ENCODE measurements around the gene HEY2. TPM values are rescaled to one million over a fixed set of nuclear protein-coding genes. Genes with fewer than 3 reads are reported as not detected.

The HEY2 gene
- total and polyA plus RNA-seq, 2 of the 8 experiments (the other 6 are each of a cell fraction or from before 2014, with no cell fraction given), result 9.1 to 16.2 TPM

- H2AFZ ChIP-seq (ENCODE audit: low read length), result no peak overlapping the region
- H3K27ac ChIP-seq (ENCODE audit: low read depth, low read length), result no peak overlapping the region
- no peak for TF ChIP-seq CREB1 (IDR thresholded peaks at IDR 0.05)
- TF ChIP-seq SUZ12 (IDR thresholded peaks at IDR 0.05; ENCODE audit: low read length), result no peak
- TF ChIP-seq, protein P1, sequence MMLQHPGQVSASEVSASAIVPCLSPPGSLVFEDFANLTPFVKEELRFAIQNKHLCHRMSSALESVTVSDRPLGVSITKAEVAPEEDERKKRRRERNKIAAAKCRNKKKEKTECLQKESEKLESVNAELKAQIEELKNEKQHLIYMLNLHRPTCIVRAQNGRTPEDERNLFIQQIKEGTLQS (IDR thresholded peaks at IDR 0.05; ENCODE audit: insufficient read depth, low read depth, low read length), result no peak
- no peak for DNase-seq (ENCODE audit: low read depth in 1 of 2, low spot score in 2 of 2)
- H4K20me1 ChIP-seq (replicated peaks in 1 of 2; ENCODE audit: control insufficient read depth in 1 of 2, insufficient read depth in 2 of 2, low read length in 2 of 2), result no peaks in the 10 kb centered on the region
- no peak overlapping the region for H2BK5ac ChIP-seq (ENCODE audit: low read depth, low read length)
- no peak overlapping the region for H2BK15ac ChIP-seq (ENCODE audit: low read length)
- H3K23me2 ChIP-seq (ENCODE audit: low read depth, low read length), result no peaks in the 10 kb centered on the region
- no peak overlapping the region for H2BK20ac ChIP-seq (ENCODE audit: low read length)
- H4K5ac ChIP-seq (ENCODE audit: insufficient read length, low read depth, low read length), result no peak overlapping the region
- H3K9me3 ChIP-seq (ENCODE audit: insufficient read depth in 2 of 2, low read depth in 1 of 2, low read length in 1 of 2), result no peaks in the 10 kb centered on the region; a peak in 1 of 4 replicates
- no peak overlapping the region for H2BK12ac ChIP-seq (ENCODE audit: low read depth, low read length)
- H2AK5ac ChIP-seq (ENCODE audit: low read depth, low read length), result no peak overlapping the region
- peaks cover 0 to 8% (median under 1%) of the 10 kb centered on the region in 4 experiments; a peak in 2 of 7 replicates for H3K4me1 ChIP-seq (replicated peaks in 1 of 4; ENCODE audit: control insufficient read depth in 3 of 4, insufficient read depth in 4 of 4, low read length in 3 of 4)
- no peak overlapping the region for H4K91ac ChIP-seq (replicated peaks; ENCODE audit: insufficient read length, low read length)
- H3K36me3 ChIP-seq (ENCODE audit: control insufficient read depth in 2 of 4, insufficient read depth in 4 of 4, low read length in 3 of 4), result no peaks in the 10 kb centered on the region
- no peak overlapping the region for H3K56ac ChIP-seq (replicated peaks; ENCODE audit: insufficient read length, low read depth, low read length)
- no peak overlapping the region for H2BK120ac ChIP-seq (replicated peaks; ENCODE audit: low read depth, low read length)
- POLR2A ChIA-PET (ENCODE audit: partially characterized antibody), result no interaction called here
- H3K4me2 ChIP-seq (ENCODE audit: insufficient read depth in 1 of 2, low read depth in 2 of 2, low read length in 2 of 2), result no peak overlapping the region
- no peaks in the 10 kb centered on the region for H3K79me1 ChIP-seq (ENCODE audit: low read depth, low read length)
- no peak overlapping the region for H3K9ac ChIP-seq (replicated peaks in 1 of 4; ENCODE audit: extremely low read depth in 1 of 4, low read depth in 3 of 4, low read length in 3 of 4)
- no peak overlapping the region for H3K14ac ChIP-seq (ENCODE audit: insufficient read length)
- no peaks in the 10 kb centered on the region for H3K79me2 ChIP-seq (ENCODE audit: control insufficient read depth in 1 of 2, insufficient read depth in 2 of 2, low read length in 2 of 2)
- no peak overlapping the region for H3K23ac ChIP-seq (ENCODE audit: insufficient read length)
- CTCF ChIA-PET (ENCODE audit: partially characterized antibody), result interaction anchor here (1.2 kb wide), 1 partner anchor 256 kb away, joined by 3 read pairs; no protein-coding TSS in a partner anchor
- 94% methylated on average over 3 of the region's 3 CpGs; no CpG with 5 or more reads in 1 of the 2 experiments for WGBS, 2 experiments (ENCODE audit: extremely low coverage in 1 of 2, insufficient coverage in 1 of 2, insufficient read length in 1 of 2, insufficient replicate concordance in 2 of 2, low coverage in 1 of 2, low lambda C conversion rate in 2 of 2, missing lambda C conversion rate in 1 of 2)
- H4K8ac ChIP-seq (ENCODE audit: extremely low read depth, insufficient read depth, low read length), result no peak overlapping the region
- H3K4ac ChIP-seq (replicated peaks; ENCODE audit: insufficient read length, low read depth, low read length), result no peak overlapping the region
- no peak for FAIRE-seq
- no peak overlapping the region for H3K4me3 ChIP-seq (ENCODE audit: extremely low read depth in 1 of 4, insufficient read depth in 2 of 4, low read depth in 3 of 4, low read length in 4 of 4)
- H3K27me3 ChIP-seq (replicated peaks in 1 of 4; ENCODE audit: control insufficient read depth in 3 of 4, extremely low read depth in 1 of 4, insufficient read depth in 3 of 4, low read length in 3 of 4), result no peaks in the 10 kb centered on the region
- no peak overlapping the region for H3K18ac ChIP-seq (ENCODE audit: extremely low read depth, low read length)
Measured at GRCh38 chr6:125733516-125734300, 15.7 kb upstream of the HEY2 start.

Data from H1 (cell line).